GM23338 (cell line): Measurements from ENCODE around the gene CD59. TPM values are rescaled to one million over a fixed set of nuclear protein-coding genes. Genes with fewer than 3 reads are reported as not detected.

Experiments
- ATAC-seq: fragments of 200-7000 bp; cut with Tn5 transposase; 3 replicates; pipeline ENCODE4 v1.9.1; 2020
- DNase-seq: peaks from one replicate; pipeline ENCODE4 v3.0.0-alpha.2; 2015; ENCODE audit warnings: low spot score
- H2AFZ ChIP-seq: fragments of 200-600 bp; sonication (generic); 2 replicates; pipeline ENCODE4 v1.8.0; 2016; ENCODE audit warnings: antibody characterized with exemption, mild to moderate bottlenecking, moderate library complexity
- H3F3A ChIP-seq: fragments of 200-600 bp; sonication (generic); replicated peaks from 2 replicates; pipeline ENCODE4 v1.8.0; 2017; ENCODE audit warnings: antibody characterized with exemption, mixed run types, low read depth
- H3K27ac ChIP-seq: fragments of 200-600 bp; sonication (generic); 2 replicates; pipeline ENCODE4 v1.6.1; 2016; ENCODE audit warnings: low read depth
- H3K27me3 ChIP-seq: fragments of 200-600 bp; sonication (generic); 2 replicates; pipeline ENCODE4 v1.8.0; 2016; ENCODE audit warnings: mild to moderate bottlenecking, mixed run types, moderate library complexity; ENCODE audit not compliant: insufficient read depth
- H3K36me3 ChIP-seq: fragments of 200-600 bp; sonication (generic); 2 replicates; pipeline ENCODE4 v1.8.0; 2016; ENCODE audit warnings: mild to moderate bottlenecking; ENCODE audit not compliant: insufficient read depth
- H3K4me1 ChIP-seq: fragments of 200-600 bp; sonication (generic); 2 replicates; pipeline ENCODE4 v1.8.0; 2016; ENCODE audit warnings: mild to moderate bottlenecking, moderate library complexity; ENCODE audit not compliant: insufficient read depth
- H3K4me2 ChIP-seq: fragments of 200-600 bp; sonication (generic); 2 replicates; pipeline ENCODE4 v1.7.1; 2017; ENCODE audit warnings: mixed run types
- H3K4me3 ChIP-seq: fragments of 200-600 bp; sonication (generic); 2 replicates; pipeline ENCODE4 v1.6.1; 2016; ENCODE audit warnings: mixed run types
- H3K79me2 ChIP-seq: fragments of 200-600 bp; sonication (generic); replicated peaks from 2 replicates; pipeline ENCODE4 v1.8.0; 2017; ENCODE audit warnings: mild to moderate bottlenecking; ENCODE audit not compliant: insufficient read depth
- H3K9me2 ChIP-seq: fragments of 200-600 bp; sonication (generic); 2 replicates; pipeline ENCODE4 v1.8.0; 2017; ENCODE audit not compliant: insufficient read depth
- H4K20me1 ChIP-seq: fragments of 200-600 bp; sonication (generic); replicated peaks from 2 replicates; pipeline ENCODE4 v1.8.0; 2017; ENCODE audit warnings: mild to moderate bottlenecking; ENCODE audit not compliant: insufficient read depth
- H3K27ac Mint-ChIP-seq: 2 replicates; pipeline ENCODE4 v1.8.0; 2020; ENCODE audit warnings: inconsistent platforms, mild to moderate bottlenecking, moderate library complexity, mixed read lengths
- H3K27me3 Mint-ChIP-seq: 3 replicates; pipeline ENCODE4 v1.8.0; 2022; ENCODE audit warnings: low read depth, mild to moderate bottlenecking, moderate library complexity, mixed read lengths, inconsistent platforms; ENCODE audit not compliant: insufficient read depth, poor library complexity
- H3K36me3 Mint-ChIP-seq: 3 replicates; pipeline ENCODE4 v1.8.0; 2021; ENCODE audit warnings: low read depth, mild to moderate bottlenecking, inconsistent platforms, moderate library complexity, mixed read lengths
- H3K4me1 Mint-ChIP-seq: 3 replicates; pipeline ENCODE4 v1.8.0; 2020; ENCODE audit warnings: mild to moderate bottlenecking, inconsistent platforms, mixed read lengths
- H3K4me3 Mint-ChIP-seq: 3 replicates; pipeline ENCODE4 v1.8.0; 2021; ENCODE audit warnings: moderate library complexity, mild to moderate bottlenecking, inconsistent platforms, mixed read lengths
- H3K9me3 Mint-ChIP-seq: 3 replicates; pipeline ENCODE4 v1.8.0; 2020; ENCODE audit warnings: moderate library complexity, mild to moderate bottlenecking, inconsistent platforms, mixed read lengths
- CREB1 ChIP-seq: fragments of 250-450 bp; sonication (Bioruptor Pico); IDR thresholded peaks from 2 replicates; pipeline ENCODE4 v1.5.0; 2020; ENCODE audit warnings: low read depth, mild to moderate bottlenecking, moderate library complexity
- CTCF ChIP-seq, 2 experiments: fragments of 200-600 bp in 1 of 2; sonication (generic) in 1 of 2; conservative IDR thresholded peaks; 2 replicates each; pipeline versions ENCODE4 v1.5.1 to v1.6.1; 2016 to 2017; ENCODE audit warnings: antibody characterized with exemption in 2 of 2, low read depth in 2 of 2, mild to moderate bottlenecking in 2 of 2, moderate library complexity in 1 of 2
- ETS1 ChIP-seq: IDR thresholded peaks from 2 replicates; pipeline ENCODE4 v1.6.1; 2016; ENCODE audit warnings: antibody characterized with exemption
- EZH2 ChIP-seq: fragments of 200-600 bp; sonication (generic); IDR thresholded peaks from one replicate; pipeline ENCODE4 v1.8.0; 2017; ENCODE audit warnings: antibody characterized with exemption, mild to moderate bottlenecking, low read depth; ENCODE audit not compliant: unreplicated experiment
- EZH2phosphoT487 ChIP-seq: fragments of 200-600 bp; sonication (generic); IDR thresholded peaks from one replicate; pipeline ENCODE4 v1.8.1; 2018; ENCODE audit warnings: antibody characterized with exemption; ENCODE audit not compliant: unreplicated experiment
- JUNB ChIP-seq: IDR thresholded peaks from one replicate; pipeline ENCODE4 v1.6.1; 2016; ENCODE audit warnings: antibody characterized with exemption; ENCODE audit not compliant: unreplicated experiment
- NANOG ChIP-seq: IDR thresholded peaks from 2 replicates; pipeline ENCODE4 v1.6.1; 2016; ENCODE audit warnings: antibody characterized with exemption, borderline replicate concordance
- POLR2AphosphoS5 ChIP-seq: IDR thresholded peaks from 2 replicates; pipeline ENCODE4 v1.6.1; 2016; ENCODE audit warnings: antibody characterized with exemption, low read depth
- REST ChIP-seq: IDR thresholded peaks from one replicate; pipeline ENCODE4 v1.6.1; 2018; ENCODE audit warnings: antibody characterized with exemption; ENCODE audit not compliant: unreplicated experiment
- STAT1 ChIP-seq: IDR thresholded peaks from one replicate; pipeline ENCODE4 v1.6.1; 2016; ENCODE audit warnings: antibody characterized with exemption; ENCODE audit not compliant: unreplicated experiment
- ZNF114 ChIP-seq: fragments of 250-450 bp; sonication (Bioruptor Pico); IDR thresholded peaks from 2 replicates; pipeline ENCODE4 v1.5.0; 2020; ENCODE audit warnings: mild to moderate bottlenecking, moderate library complexity
- ZNF331 ChIP-seq: fragments of 250-450 bp; sonication (Bioruptor Pico); IDR thresholded peaks from 2 replicates; pipeline ENCODE4 v1.5.0; 2020; ENCODE audit warnings: low read depth, mild to moderate bottlenecking, moderate library complexity
- ZNF462 ChIP-seq: fragments of 250-450 bp; sonication (Bioruptor Pico); IDR thresholded peaks from 2 replicates; pipeline ENCODE4 v1.5.0; 2020; ENCODE audit warnings: mild to moderate bottlenecking, moderate library complexity
- polyA plus RNA-seq: library from polyadenylated mRNA; unstranded; fragments of >200 nt; fragmentation: Nextera tagmentation; extraction: Ambion mirVana; gene quantifications from 2 replicates; pipeline ENCODE4 v1.2.1, GENCODE V29; 2016
- total RNA-seq: library from RNA; depleted of rRNA; stranded (reverse); fragments of >200 nt; shearing (Covaris generic); gene quantifications from 2 replicates; pipeline ENCODE4 v1.2.3, GENCODE V29; 2014

The CD59 gene
- total and polyA plus RNA-seq, 2 experiments from 2014 or later: 41.5 to 86.6 TPM

GRCh38 chr11:33669598-33670249 is 66.5 kb downstream of the CD59 start:
- Histone ChIP-seq H2AFZ (peak overlapping the region; percentile 1; the same call in 1 of the 2 replicates), H4K20me1 (no peaks in the 10 kb centered on the region), H3K4me2 (peak overlapping the region; percentile 21), H3K36me3 (0 out of 2 replicates have a peak, but pooled peaks cover 3% of the 10 kb centered on the region), H3K27ac (peak overlapping the region; percentile 53; the same call in 1 of the 2 replicates), H3K9me2 (peaks cover 24% of the 10 kb centered on the region), H3K4me3 (no peak overlapping the region), H3K27me3 (no peaks in the 10 kb centered on the region), H3F3A (peaks cover 3% of the 10 kb centered on the region; the same call in 1 of the 2 replicates), H3K4me1 (peaks cover 23% of the 10 kb centered on the region), H3K79me2 (no peaks in the 10 kb centered on the region)
- ATAC-seq: no peak
- no peak for TF ChIP-seq ZNF462 (CRISPR knock-in tag)
- no peak for TF ChIP-seq CREB1 (CRISPR knock-in tag)
- TF ChIP-seq ETS1: no peak
- TF ChIP-seq NANOG: no peak
- TF ChIP-seq ZNF331 (CRISPR knock-in tag): no peak
- TF ChIP-seq POLR2AphosphoS5: no peak
- TF ChIP-seq EZH2: no peak
- no peak for TF ChIP-seq EZH2phosphoT487
- TF ChIP-seq STAT1: no peak
- TF ChIP-seq REST: no peak
- TF ChIP-seq CTCF (conservative IDR thresholded peaks at IDR 0.05; ENCODE audit: low read depth in 2 of 2): no peak
- TF ChIP-seq ZNF114 (CRISPR knock-in tag): no peak
- no peak for TF ChIP-seq JUNB
- Mint-ChIP-seq H3K4me1 (peaks cover 34% of the 10 kb centered on the region), H3K27ac (no peak overlapping the region), H3K36me3 (peaks cover 14% of the 10 kb centered on the region), H3K27me3 (peaks cover 4% of the 10 kb centered on the region), H3K9me3 (peaks cover 6% of the 10 kb centered on the region), H3K4me3 (no peak overlapping the region)
- no peak for DNase-seq
